ENCODE measurements around the gene TNPO2. TPM values are rescaled to one million over a fixed set of nuclear protein-coding genes. Genes with fewer than 3 reads are reported as not detected.
"Not testable (repeated sequence)": the region's sequence is repeated elsewhere in the genome, so short reads cannot be mapped to it uniquely, and the experiment has no call there.

Gene TNPO2
- total RNA-seq, 2 donors from 2014 or later: 15.0 to 35.6 TPM

GRCh38 chr19:12680034-12680433 is 43.7 kb downstream of the TNPO2 start:
- H3K4me3 ChIP-seq: no peak overlapping the region
- no peak overlapping the region for H3K27ac ChIP-seq
- TF ChIP-seq CTCF (IDR thresholded peaks at IDR 0.05) (no peak), POLR2A (IDR thresholded peaks at IDR 0.05) (no peak)
- no peaks in the 10 kb centered on the region for H3K27me3 ChIP-seq
- ATAC-seq (no peak), DNase-seq (no peak)
- WGBS, 2 donors: 82 to 87% methylated on average over 9 of the region's 9 CpGs
- intact Hi-C loops (cut with DNase I): no loop called here
- peaks cover 12 to 19% of the 10 kb centered on the region in 2 donors for H3K36me3 ChIP-seq (replicated peaks in 1 of 2; ENCODE audit: insufficient read depth in 1 of 2, low read depth in 2 of 2)
- H3K9me3 ChIP-seq: no peaks in the 10 kb centered on the region
- H3K4me1 ChIP-seq: peaks cover 17% of the 10 kb centered on the region

GRCh38 chr19:12678039-12678438 is 45.7 kb downstream of the TNPO2 start:
- Histone ChIP-seq H3K4me1 (peaks cover 17% of the 10 kb centered on the region), H3K36me3 (replicated peaks in 1 of 2; ENCODE audit: insufficient read depth in 1 of 2, low read depth in 2 of 2) (peaks cover 12 to 26% of the 10 kb centered on the region in 2 donors)
- WGBS, 2 donors: 80 to 92% methylated on average over 4 to 5 of the region's 5 CpGs
- H3K27me3 ChIP-seq; DNase-seq; H3K9me3 ChIP-seq; H3K27ac ChIP-seq; intact Hi-C loops (cut with DNase I); H3K4me3 ChIP-seq; ATAC-seq: not testable (repeated sequence)

GRCh38 chr19:12676928-12677327 is 46.8 kb downstream of the TNPO2 start:
- Histone ChIP-seq H3K4me1 (peaks cover 15% of the 10 kb centered on the region), H3K4me3 (no peak overlapping the region), H3K27me3 (no peaks in the 10 kb centered on the region), H3K27ac (no peak overlapping the region), H3K9me3 (no peaks in the 10 kb centered on the region), H3K36me3 (replicated peaks in 1 of 2; ENCODE audit: insufficient read depth in 1 of 2, low read depth in 2 of 2) (peaks cover 12 to 26% of the 10 kb centered on the region in 2 donors)
- TF ChIP-seq POLR2A (IDR thresholded peaks at IDR 0.05) (no peak), CTCF (IDR thresholded peaks at IDR 0.05) (no peak)
- ATAC-seq (no peak), DNase-seq (no peak)
- intact Hi-C loops (cut with DNase I): no loop called here
- WGBS, 2 donors: 79 to 80% methylated on average over 6 to 8 of the region's 12 CpGs

- peaks cover 18% of the 10 kb centered on the region for H3K4me1 ChIP-seq
Observed at GRCh38 chr19:12676384-12676792, 47.3 kb downstream of the TNPO2 start.

GRCh38 chr19:12675940-12676339 is 47.8 kb downstream of the TNPO2 start:
- H3K4me1 ChIP-seq: peaks cover 18% of the 10 kb centered on the region
- TF ChIP-seq CTCF (IDR thresholded peaks at IDR 0.05) (no peak), POLR2A (IDR thresholded peaks at IDR 0.05) (no peak)
- H3K9me3 ChIP-seq: no peaks in the 10 kb centered on the region
- H3K27me3 ChIP-seq: no peaks in the 10 kb centered on the region
- no peak overlapping the region for H3K27ac ChIP-seq
- peaks cover 12 to 26% of the 10 kb centered on the region in 2 donors for H3K36me3 ChIP-seq (replicated peaks in 1 of 2; ENCODE audit: insufficient read depth in 1 of 2, low read depth in 2 of 2)
- 84 to 85% methylated on average over 12 to 15 of the region's 15 CpGs for WGBS, 2 donors
- ATAC-seq (peak; percentile 7), DNase-seq (no peak)
- no peak overlapping the region for H3K4me3 ChIP-seq
- intact Hi-C loops (cut with DNase I): no loop called here

More at GRCh38 chr19:12676384-12676792, 47.3 kb downstream of the TNPO2 start:
- H3K36me3 ChIP-seq (replicated peaks in 1 of 2; ENCODE audit: insufficient read depth in 1 of 2, low read depth in 2 of 2): peaks cover 12 to 26% of the 10 kb centered on the region in 2 donors
- TF ChIP-seq POLR2A (IDR thresholded peaks at IDR 0.05) (no peak), CTCF (IDR thresholded peaks at IDR 0.05) (peak; percentile 67 to 87 (median 74))
- intact Hi-C loops (cut with DNase I): no loop called here
- no peaks in the 10 kb centered on the region for H3K27me3 ChIP-seq
- DNase-seq (peak; percentile 82 to 88 (median 85)), ATAC-seq (peak; percentile 58)
- no peak overlapping the region for H3K4me3 ChIP-seq
- H3K27ac ChIP-seq: no peak overlapping the region
- WGBS, 2 donors: 13 to 55% methylated on average over 1 to 4 of the region's 4 CpGs
- no peaks in the 10 kb centered on the region for H3K9me3 ChIP-seq

All from body of pancreas (tissue), 4 donors.